Measurements from ENCODE around the gene CYGB. TPM values are rescaled to one million over a fixed set of nuclear protein-coding genes. Genes with fewer than 3 reads are reported as not detected.

Gene CYGB
- total RNA-seq, 1 experiment from 2014 or later, result not detected

DNA sequence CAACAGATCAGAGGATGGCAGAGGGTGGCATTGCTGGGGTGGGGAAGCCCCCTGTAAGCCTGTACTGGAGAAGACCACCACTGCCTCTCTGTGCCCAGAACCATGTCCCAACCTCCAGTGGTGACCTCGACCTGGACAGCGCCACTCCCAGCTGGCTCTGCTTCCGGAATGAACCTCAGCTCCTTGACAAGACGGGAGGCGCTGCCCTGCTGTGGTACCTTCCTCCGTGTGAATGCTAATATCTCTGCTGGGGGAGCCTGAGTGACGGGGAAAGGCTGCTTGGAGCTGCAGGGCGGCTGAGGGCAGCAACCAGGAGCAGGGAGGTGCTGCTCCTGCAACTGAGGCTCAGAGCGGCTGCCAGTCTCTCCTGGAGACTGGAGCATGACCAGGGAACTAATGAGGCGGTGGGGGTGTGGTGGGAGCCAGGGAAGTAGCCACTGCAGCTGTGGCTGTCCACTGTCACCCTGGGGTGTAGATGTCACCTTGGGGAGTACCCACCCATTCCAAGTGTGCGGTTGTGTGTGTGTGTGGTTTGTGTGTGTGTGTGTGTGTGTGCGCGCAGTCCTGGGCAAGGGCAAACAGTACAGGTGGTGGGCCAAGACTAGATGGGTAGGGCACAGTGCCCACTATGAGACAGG is 8.5 kb upstream of the CYGB start:
- Histone ChIP-seq H3K9me2 (replicated peaks; ENCODE audit: insufficient read depth, low read length) (no peaks in the 10 kb centered on the region), H3K4me1 (ENCODE audit: low read length) (peaks cover 1% of the 10 kb centered on the region), H3K4me2 (ENCODE audit: low read depth, low read length, poor library complexity, severe bottlenecking) (no peak overlapping the region), H3K27me3 (ENCODE audit: low read length) (no peaks in the 10 kb centered on the region), H3K79me2 (ENCODE audit: low read length) (no peaks in the 10 kb centered on the region), H3K27ac (ENCODE audit: low read length) (no peak overlapping the region), H3K4me3 (ENCODE audit: low read length) (no peak overlapping the region), H4K20me1 (ENCODE audit: insufficient read depth, low read depth, low read length) (no peaks in the 10 kb centered on the region), H3K9me3 (ENCODE audit: low read length) (no peaks in the 10 kb centered on the region), H3K9ac (ENCODE audit: low read length) (no peak overlapping the region), H2AFZ (ENCODE audit: low read length) (no peak overlapping the region), H3K36me3 (ENCODE audit: insufficient read depth, low read length) (no peaks in the 10 kb centered on the region)
- no peak for DNase-seq

DNA sequence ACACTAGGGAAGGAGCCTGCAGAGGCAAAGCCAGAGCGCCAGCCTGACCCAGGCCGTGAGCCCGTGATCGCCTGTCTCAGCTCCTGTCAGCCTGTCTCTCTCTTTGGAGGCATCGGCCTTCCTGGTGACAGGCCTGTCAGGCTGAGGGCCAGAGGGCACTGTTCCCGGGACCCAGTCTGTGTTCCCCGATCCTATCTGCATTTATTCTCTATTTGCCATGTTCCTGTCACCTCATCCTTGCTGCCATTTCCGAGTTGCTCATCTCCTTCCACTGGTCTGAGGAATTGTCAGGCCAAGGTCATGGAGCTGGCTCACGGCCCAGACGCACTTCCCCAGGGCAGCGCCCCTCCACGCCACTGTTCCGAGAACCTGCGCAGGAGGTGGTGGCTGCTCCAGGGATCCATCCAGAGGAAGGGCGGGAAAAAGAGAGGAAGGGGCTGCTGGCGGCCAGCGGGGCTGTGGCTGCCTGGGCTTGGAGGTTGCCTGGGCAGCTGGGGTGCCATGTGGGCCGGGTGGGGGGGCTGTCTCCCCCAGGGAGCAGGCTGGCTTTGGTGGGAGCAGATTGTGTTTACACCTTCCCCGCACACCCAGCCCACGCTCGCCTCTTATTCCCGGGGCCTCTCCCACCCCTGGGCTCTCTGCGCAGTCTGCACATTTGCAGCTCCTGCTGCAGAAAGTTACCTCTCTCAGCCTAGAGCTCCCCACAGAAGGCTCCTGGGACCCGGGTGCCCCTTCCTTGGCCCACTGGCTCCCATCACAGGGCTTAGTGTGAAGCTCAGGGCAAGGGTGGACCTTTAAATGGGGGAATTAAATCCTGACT is 7.2 kb upstream of the CYGB start:
- Histone ChIP-seq H3K4me3 (ENCODE audit: low read length) (no peak overlapping the region), H3K27me3 (ENCODE audit: low read length) (no peaks in the 10 kb centered on the region), H3K9ac (ENCODE audit: low read length) (no peak overlapping the region), H3K9me2 (replicated peaks; ENCODE audit: insufficient read depth, low read length) (no peaks in the 10 kb centered on the region), H3K27ac (ENCODE audit: low read length) (no peak overlapping the region), H3K79me2 (ENCODE audit: low read length) (no peaks in the 10 kb centered on the region), H4K20me1 (ENCODE audit: insufficient read depth, low read depth, low read length) (no peaks in the 10 kb centered on the region), H3K36me3 (ENCODE audit: insufficient read depth, low read length) (no peaks in the 10 kb centered on the region), H3K4me2 (ENCODE audit: low read depth, low read length, poor library complexity, severe bottlenecking) (no peak overlapping the region), H2AFZ (ENCODE audit: low read length) (no peak overlapping the region), H3K4me1 (ENCODE audit: low read length) (peaks cover 9% of the 10 kb centered on the region), H3K9me3 (ENCODE audit: low read length) (no peaks in the 10 kb centered on the region)
- DNase-seq, result no peak

DNA sequence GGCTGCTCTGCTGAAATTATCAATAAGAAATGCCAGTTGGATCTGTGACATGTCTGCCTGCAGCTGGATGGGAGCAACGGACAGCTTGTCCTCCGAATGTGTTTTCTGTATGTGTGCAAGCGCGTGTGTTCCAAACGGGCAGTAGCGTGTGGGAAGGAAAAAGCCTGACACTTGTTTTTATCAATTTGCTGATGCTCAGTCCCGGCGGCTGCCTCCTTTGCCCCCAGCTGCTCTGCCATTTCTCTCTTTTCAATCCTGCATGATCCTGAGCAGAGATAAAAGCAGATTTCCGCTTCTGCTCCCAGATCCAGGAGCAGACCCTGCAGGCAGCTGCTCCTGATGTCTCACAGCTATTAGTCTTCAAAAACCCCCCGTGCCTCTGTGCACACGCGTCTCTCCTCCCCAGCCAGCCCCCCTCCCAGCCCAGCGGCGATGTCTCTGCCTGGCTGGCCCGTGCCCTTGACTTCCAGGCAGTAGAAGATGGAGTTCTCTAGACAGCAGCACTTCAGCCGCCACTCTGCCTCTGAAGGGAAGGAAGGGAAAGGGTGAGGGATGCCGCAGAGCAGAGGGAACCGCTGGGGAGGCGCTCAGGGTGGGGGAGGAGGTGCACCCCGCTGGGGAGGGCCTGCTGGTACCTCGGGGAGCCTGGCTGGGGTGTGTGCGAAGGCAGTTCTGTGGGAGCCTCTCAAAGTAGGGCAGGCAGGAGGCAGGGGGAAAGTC is 6.5 kb upstream of the CYGB start:
- no peak overlapping the region for H3K4me3 ChIP-seq (ENCODE audit: low read length)
- H3K36me3 ChIP-seq (ENCODE audit: insufficient read depth, low read length), result no peaks in the 10 kb centered on the region
- no peaks in the 10 kb centered on the region for H3K79me2 ChIP-seq (ENCODE audit: low read length)
- peaks cover 9% of the 10 kb centered on the region for H3K4me1 ChIP-seq (ENCODE audit: low read length)
- no peak overlapping the region for H3K4me2 ChIP-seq (ENCODE audit: low read depth, low read length, poor library complexity, severe bottlenecking)
- H3K9ac ChIP-seq (ENCODE audit: low read length), result no peak overlapping the region
- no peaks in the 10 kb centered on the region for H4K20me1 ChIP-seq (ENCODE audit: insufficient read depth, low read depth, low read length)
- no peak overlapping the region for H2AFZ ChIP-seq (ENCODE audit: low read length)
- no peaks in the 10 kb centered on the region for H3K9me2 ChIP-seq (replicated peaks; ENCODE audit: insufficient read depth, low read length)
- DNase-seq, result no peak
- H3K9me3 ChIP-seq (ENCODE audit: low read length), result no peaks in the 10 kb centered on the region
- no peaks in the 10 kb centered on the region for H3K27me3 ChIP-seq (ENCODE audit: low read length)
- no peak overlapping the region for H3K27ac ChIP-seq (ENCODE audit: low read length)

DNA sequence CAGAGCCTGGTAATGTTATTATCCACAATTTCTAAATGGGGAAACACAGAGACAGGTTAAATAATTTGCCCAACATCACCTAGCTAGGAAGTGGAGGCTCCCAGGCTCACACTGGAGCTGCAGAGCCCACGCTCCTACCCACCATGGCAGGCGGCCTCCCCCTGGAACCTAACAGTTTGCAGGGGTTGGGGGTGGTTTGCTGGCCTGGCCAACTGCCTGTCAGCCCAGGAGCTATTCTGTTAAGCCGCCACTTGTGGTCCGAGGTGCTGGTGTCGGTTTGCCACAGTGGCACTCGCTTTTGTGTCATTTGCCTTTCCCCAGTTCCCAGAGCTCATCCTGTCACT is 5.9 kb upstream of the CYGB start:
- Histone ChIP-seq H3K9me2 (replicated peaks; ENCODE audit: insufficient read depth, low read length) (no peaks in the 10 kb centered on the region), H4K20me1 (ENCODE audit: insufficient read depth, low read depth, low read length) (no peaks in the 10 kb centered on the region), H3K9me3 (ENCODE audit: low read length) (no peaks in the 10 kb centered on the region), H3K27ac (ENCODE audit: low read length) (no peak overlapping the region), H3K4me3 (ENCODE audit: low read length) (no peak overlapping the region), H3K4me2 (ENCODE audit: low read depth, low read length, poor library complexity, severe bottlenecking) (no peak overlapping the region), H3K79me2 (ENCODE audit: low read length) (no peaks in the 10 kb centered on the region), H3K36me3 (ENCODE audit: insufficient read depth, low read length) (no peaks in the 10 kb centered on the region), H3K27me3 (ENCODE audit: low read length) (no peaks in the 10 kb centered on the region), H2AFZ (ENCODE audit: low read length) (no peak overlapping the region), H3K4me1 (ENCODE audit: low read length) (peaks cover 9% of the 10 kb centered on the region), H3K9ac (ENCODE audit: low read length) (no peak overlapping the region)
- no peak for DNase-seq

DNA sequence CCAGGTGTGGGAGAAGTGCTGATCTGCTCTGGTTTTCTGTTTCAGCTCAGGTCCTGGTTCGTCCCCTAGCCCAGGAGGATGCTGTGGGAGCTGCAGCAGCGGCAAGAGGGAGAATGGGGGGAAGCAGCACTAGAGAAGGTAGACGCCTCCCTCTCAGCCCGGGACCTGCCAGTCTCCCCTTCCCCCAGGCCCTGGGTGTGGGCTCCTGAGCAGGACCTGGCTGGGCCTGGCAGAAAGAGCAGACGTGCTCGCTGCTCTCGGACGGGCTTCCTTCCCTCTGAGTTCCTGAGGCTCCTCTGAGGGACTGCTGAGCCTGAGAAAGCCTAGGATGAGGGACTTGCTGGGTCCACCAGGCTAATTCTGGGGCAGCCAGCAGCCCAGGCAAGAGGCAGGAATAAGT is 5.5 kb upstream of the CYGB start:
- DNase-seq, result no peak
- Histone ChIP-seq H3K4me1 (ENCODE audit: low read length) (peaks cover 9% of the 10 kb centered on the region), H2AFZ (ENCODE audit: low read length) (no peak overlapping the region), H4K20me1 (ENCODE audit: insufficient read depth, low read depth, low read length) (no peaks in the 10 kb centered on the region), H3K36me3 (ENCODE audit: insufficient read depth, low read length) (no peaks in the 10 kb centered on the region), H3K9me2 (replicated peaks; ENCODE audit: insufficient read depth, low read length) (no peaks in the 10 kb centered on the region), H3K9me3 (ENCODE audit: low read length) (no peaks in the 10 kb centered on the region), H3K9ac (ENCODE audit: low read length) (no peak overlapping the region), H3K27me3 (ENCODE audit: low read length) (no peaks in the 10 kb centered on the region), H3K27ac (ENCODE audit: low read length) (no peak overlapping the region), H3K79me2 (ENCODE audit: low read length) (no peaks in the 10 kb centered on the region), H3K4me2 (ENCODE audit: low read depth, low read length, poor library complexity, severe bottlenecking) (no peak overlapping the region), H3K4me3 (ENCODE audit: low read length) (no peak overlapping the region)

DNA sequence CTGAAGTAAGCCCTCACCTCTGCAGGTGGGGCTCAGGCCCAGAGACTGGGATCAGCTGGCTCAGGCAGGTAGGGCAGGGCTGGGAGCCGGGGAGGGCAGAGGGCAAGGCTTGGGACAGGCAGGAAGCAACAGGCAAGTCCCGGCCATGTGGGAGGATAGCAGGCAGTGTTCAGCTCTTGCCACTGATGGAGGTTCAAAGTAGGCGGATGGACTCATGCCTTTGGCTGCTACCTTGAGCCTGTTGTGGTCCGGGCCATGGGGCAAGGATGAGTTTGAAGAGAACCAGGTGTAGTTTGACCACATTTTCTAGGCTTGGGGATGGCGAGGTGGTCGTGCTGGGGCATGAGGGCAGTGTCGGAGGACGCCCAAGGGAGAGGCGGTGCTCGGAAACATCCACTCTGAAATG is 5.1 kb upstream of the CYGB start:
- Histone ChIP-seq H3K36me3 (ENCODE audit: insufficient read depth, low read length) (no peaks in the 10 kb centered on the region), H3K27me3 (ENCODE audit: low read length) (no peaks in the 10 kb centered on the region), H3K79me2 (ENCODE audit: low read length) (no peaks in the 10 kb centered on the region), H3K9me2 (replicated peaks; ENCODE audit: insufficient read depth, low read length) (no peaks in the 10 kb centered on the region), H3K9me3 (ENCODE audit: low read length) (no peaks in the 10 kb centered on the region), H3K4me1 (ENCODE audit: low read length) (peaks cover 9% of the 10 kb centered on the region), H3K27ac (ENCODE audit: low read length) (no peak overlapping the region), H3K4me2 (ENCODE audit: low read depth, low read length, poor library complexity, severe bottlenecking) (no peak overlapping the region), H4K20me1 (ENCODE audit: insufficient read depth, low read depth, low read length) (no peaks in the 10 kb centered on the region), H2AFZ (ENCODE audit: low read length) (no peak overlapping the region), H3K9ac (ENCODE audit: low read length) (no peak overlapping the region), H3K4me3 (ENCODE audit: low read length) (no peak overlapping the region)
- no peak for DNase-seq

DNA sequence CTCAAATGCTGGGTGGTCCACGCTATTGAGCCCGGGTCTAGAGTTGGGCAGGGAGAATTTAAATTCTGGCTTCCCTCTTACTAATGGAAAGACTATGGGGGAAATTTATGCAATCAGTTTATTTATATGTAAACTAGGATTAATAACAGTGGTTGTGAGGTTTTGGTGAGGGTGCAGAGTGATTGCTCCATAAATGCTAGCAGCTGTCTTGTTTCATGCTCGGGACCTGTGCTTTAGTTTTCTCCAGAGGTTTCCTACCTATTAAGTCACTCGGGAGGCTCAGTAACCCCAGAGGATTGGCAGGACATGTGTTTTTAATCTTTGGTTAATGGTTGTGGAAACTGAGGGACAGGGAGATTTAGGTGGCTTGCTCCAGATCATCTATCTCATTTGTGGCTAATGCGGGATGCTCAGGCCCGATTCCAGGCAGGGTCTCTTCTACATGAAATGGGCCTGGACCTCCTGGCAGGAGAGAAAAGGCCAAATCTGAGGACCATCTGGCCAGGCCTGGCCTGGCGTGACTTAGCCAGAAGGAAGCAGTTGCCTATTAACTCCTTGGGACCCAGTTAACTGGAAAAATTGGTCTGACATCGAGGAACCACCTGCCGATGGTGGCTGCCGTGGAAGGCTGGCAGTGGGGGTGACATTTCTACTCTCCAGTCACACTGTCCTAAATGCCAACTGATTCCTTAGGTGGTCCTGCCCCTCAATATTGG is 4.4 kb upstream of the CYGB start:
- no peak overlapping the region for H3K4me3 ChIP-seq (ENCODE audit: low read length)
- H3K9ac ChIP-seq (ENCODE audit: low read length), result no peak overlapping the region
- H3K9me3 ChIP-seq (ENCODE audit: low read length), result no peaks in the 10 kb centered on the region
- H3K36me3 ChIP-seq (ENCODE audit: insufficient read depth, low read length), result no peaks in the 10 kb centered on the region
- peaks cover 9% of the 10 kb centered on the region for H3K4me1 ChIP-seq (ENCODE audit: low read length)
- H2AFZ ChIP-seq (ENCODE audit: low read length), result no peak overlapping the region
- no peaks in the 10 kb centered on the region for H3K79me2 ChIP-seq (ENCODE audit: low read length)
- H3K27me3 ChIP-seq (ENCODE audit: low read length), result no peaks in the 10 kb centered on the region
- no peak overlapping the region for H3K27ac ChIP-seq (ENCODE audit: low read length)
- no peaks in the 10 kb centered on the region for H4K20me1 ChIP-seq (ENCODE audit: insufficient read depth, low read depth, low read length)
- H3K9me2 ChIP-seq (replicated peaks; ENCODE audit: insufficient read depth, low read length), result no peaks in the 10 kb centered on the region
- H3K4me2 ChIP-seq (ENCODE audit: low read depth, low read length, poor library complexity, severe bottlenecking), result no peak overlapping the region
- DNase-seq, result no peak

All from Karpas-422 (cell line).